ENCODE data around the gene TMEM120B.
A peak's percentile ranks its signal among the peaks of the same experiment; 100 is the strongest.

The TMEM120B gene

GRCh38 chr12:121801595-121802484 is 89.3 kb downstream of the TMEM120B start:
- POLR2A ChIA-PET, result interaction anchor here (1.0 to 4.5 kb wide), 4 partner anchors 7 to 86 kb away, joined by 4 to 27 read pairs (median 10); partner anchors contain the start of gene RHOF
- DNase-seq (ENCODE audit: low read depth, low spot score), result no peak

DNA sequence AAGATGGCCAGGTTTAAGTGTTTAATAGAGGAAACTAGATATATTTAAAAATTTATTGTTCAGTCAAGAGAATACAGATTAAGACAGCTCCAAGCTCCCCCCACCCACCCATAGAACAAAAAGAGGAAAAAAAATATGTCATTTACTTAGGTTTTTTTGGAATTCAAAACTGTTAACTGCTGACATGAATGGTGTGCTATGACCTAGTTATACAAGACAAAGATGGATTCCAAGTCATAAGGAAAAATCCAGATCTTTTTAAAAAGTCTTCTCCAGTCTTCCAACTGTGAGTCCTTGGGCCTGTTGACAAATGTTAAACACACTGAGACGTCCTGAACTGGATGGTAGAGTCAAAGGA is 89.9 kb downstream of the TMEM120B start:
- POLR2A ChIA-PET, result interaction anchor here (0.8 to 4.5 kb wide), 4 partner anchors 8 to 86 kb away, joined by 3 to 27 read pairs (median 12); partner anchors contain the start of genes PSMD9 and RHOF
- TF ChIP-seq, protein P1, sequence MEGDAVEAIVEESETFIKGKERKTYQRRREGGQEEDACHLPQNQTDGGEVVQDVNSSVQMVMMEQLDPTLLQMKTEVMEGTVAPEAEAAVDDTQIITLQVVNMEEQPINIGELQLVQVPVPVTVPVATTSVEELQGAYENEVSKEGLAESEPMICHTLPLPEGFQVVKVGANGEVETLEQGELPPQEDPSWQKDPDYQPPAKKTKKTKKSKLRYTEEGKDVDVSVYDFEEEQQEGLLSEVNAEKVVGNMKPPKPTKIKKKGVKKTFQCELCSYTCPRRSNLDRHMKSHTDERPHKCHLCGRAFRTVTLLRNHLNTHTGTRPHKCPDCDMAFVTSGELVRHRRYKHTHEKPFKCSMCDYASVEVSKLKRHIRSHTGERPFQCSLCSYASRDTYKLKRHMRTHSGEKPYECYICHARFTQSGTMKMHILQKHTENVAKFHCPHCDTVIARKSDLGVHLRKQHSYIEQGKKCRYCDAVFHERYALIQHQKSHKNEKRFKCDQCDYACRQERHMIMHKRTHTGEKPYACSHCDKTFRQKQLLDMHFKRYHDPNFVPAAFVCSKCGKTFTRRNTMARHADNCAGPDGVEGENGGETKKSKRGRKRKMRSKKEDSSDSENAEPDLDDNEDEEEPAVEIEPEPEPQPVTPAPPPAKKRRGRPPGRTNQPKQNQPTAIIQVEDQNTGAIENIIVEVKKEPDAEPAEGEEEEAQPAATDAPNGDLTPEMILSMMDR (IDR thresholded peaks at IDR 0.05; ENCODE audit: insufficient read depth, low read length, missing control alignments), result no peak
- CTCF ChIA-PET, result interaction anchor here (1.5 to 32.5 kb wide), 3 partner anchors 4 to 86 kb away, joined by 5 to 1100 read pairs (median 1100); partner anchors contain the start of genes PSMD9, RHOF and SETD1B
- peak overlapping the region; percentile 69 for H3K4me3 ChIP-seq (ENCODE audit: low read depth, low read length)
- no peak for DNase-seq (ENCODE audit: low read depth, low spot score)

More at GRCh38 chr12:121801595-121802484, 89.3 kb downstream of the TMEM120B start:
- CTCF ChIA-PET, result interaction anchor here (1.5 to 32.5 kb wide), 3 partner anchors 4 to 86 kb away, joined by 5 to 1100 read pairs (median 1100); partner anchors contain the start of genes PSMD9, RHOF and SETD1B
- TF ChIP-seq, protein P1 (IDR thresholded peaks at IDR 0.05; ENCODE audit: insufficient read depth, low read length, missing control alignments), result no peak
- H3K4me3 ChIP-seq (ENCODE audit: low read depth, low read length), result peak overlapping the region; percentile 69

DNA sequence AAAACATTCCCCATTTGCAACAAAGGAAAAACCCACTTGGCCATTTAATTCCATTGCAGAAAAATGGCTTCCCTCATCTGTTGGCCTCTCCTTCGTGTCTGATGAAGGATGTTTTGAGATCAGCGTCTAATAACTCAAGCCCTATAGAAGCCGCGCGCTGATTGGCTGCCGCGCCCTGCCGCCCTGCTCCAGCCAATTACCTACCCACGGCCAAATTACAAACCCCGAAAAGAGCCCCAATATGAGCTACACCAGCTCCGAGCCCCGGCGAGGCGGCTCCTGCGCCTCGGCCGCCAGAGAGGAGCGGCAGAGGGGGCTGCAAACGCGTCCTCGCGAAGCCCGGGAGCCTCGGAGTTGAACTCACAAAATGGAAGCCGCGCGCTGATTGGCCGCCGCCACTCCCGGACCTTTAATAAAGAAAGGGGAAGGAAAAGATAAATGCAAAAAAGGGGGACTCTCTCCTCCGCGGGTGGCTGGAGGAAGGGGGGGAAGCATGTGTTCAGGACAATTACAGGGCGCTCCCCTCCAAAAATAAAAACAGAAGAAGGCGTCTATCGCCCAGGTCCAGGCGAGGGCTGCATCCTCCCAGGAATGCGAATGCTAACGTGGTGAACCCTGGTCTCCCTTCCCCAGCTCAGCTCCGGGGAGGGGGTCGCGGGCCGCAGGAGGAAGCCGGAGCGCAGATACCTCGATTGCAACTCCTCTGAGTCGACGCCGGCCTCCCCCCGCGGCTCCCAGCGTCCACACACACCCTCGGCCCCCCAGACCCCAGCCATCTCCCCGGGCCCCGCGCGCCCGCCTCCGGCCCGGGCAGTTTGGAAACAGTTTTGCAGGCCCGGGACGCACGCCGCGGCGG is 90.5 kb downstream of the TMEM120B start:
- ChIA-PET POLR2A (interaction anchor here (0.8 to 4.5 kb wide), 5 partner anchors 8 to 275 kb away, joined by 3 to 27 read pairs (median 8); partner anchors contain the start of genes PSMD9 and RHOF), CTCF (interaction anchor here (31.1 to 32.5 kb wide), 2 partner anchors 3 to 16 kb away, joined by 1100 read pairs; partner anchors contain the start of genes RHOF and SETD1B)
- DNase-seq (ENCODE audit: low read depth, low spot score), result peak; percentile 81
- TF ChIP-seq, protein P1 (IDR thresholded peaks at IDR 0.05; ENCODE audit: insufficient read depth, low read length, missing control alignments), result no peak
- peak overlapping the region; percentile 69 for H3K4me3 ChIP-seq (ENCODE audit: low read depth, low read length)

DNA sequence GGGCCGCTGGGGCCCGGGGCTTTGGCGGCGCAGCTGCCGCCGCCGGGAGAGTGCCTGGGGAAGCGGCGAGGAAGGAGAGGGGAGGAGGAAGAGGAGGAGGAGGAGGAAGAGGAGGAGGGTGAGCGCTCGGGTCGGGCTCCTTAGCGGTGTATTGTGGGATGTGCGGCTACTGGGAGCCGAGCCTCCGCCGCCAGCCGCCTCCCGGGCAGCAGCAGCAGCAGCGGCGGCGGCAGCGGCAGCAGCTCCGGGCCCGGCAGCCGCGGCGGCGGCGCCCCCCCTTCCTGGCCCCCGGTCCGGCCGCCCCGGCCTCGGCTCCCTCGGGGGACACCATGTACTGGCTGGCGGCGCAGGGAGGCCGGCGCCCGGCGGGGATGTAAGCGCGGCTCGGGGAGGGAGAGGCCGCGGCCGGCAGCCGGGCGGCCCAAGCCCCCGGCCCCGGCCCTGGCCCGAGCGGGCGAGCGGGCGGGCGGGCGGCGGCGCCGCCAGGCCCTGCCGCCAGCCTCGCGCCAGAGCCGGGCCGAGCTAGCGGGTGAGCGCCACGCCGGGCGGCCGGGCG is 91.4 kb downstream of the TMEM120B start, which contains the start of gene SETD1B:
Gene SETD1B, plus strand, starts transcription at position 149 of the 556 bp plus-strand sequence. CDS start 729 bp downstream, outside the sequence.
- ChIA-PET POLR2A (interaction anchor here (0.6 to 3.0 kb wide), 3 partner anchors 10 to 274 kb away, joined by 3 to 17 read pairs (median 3); partner anchors contain the start of gene RHOF), CTCF (interaction anchor here (31.1 kb wide), 1 partner anchor 17 kb away, joined by 1100 read pairs; the partner anchor contains the start of gene RHOF)
- no peak for DNase-seq (ENCODE audit: low read depth, low spot score)

More for the DNA sequence above, 91.4 kb downstream of the TMEM120B start, which contains the start of gene SETD1B:
- H3K4me3 ChIP-seq (ENCODE audit: low read depth, low read length), result peak within 1 kb of the TSS; percentile 69
- TF ChIP-seq, protein P1 (IDR thresholded peaks at IDR 0.05; ENCODE audit: insufficient read depth, low read length, missing control alignments), result no peak

All from AG04449 (cell line).